HG03571 (cell line): ENCODE data around the gene LGALS3.
A peak's percentile ranks its signal among the peaks of the same experiment; 100 is the strongest.
"Not testable (repeated sequence)": the region's sequence is repeated elsewhere in the genome, so short reads cannot be mapped to it uniquely, and the experiment has no call there.

Experiments used
- ATAC-seq: cut with Tn5 transposase; IDR thresholded peaks from one replicate; pipeline ENCODE4 v1.9.1; 2021; ENCODE audit not compliant: unreplicated experiment

Gene LGALS3

DNA sequence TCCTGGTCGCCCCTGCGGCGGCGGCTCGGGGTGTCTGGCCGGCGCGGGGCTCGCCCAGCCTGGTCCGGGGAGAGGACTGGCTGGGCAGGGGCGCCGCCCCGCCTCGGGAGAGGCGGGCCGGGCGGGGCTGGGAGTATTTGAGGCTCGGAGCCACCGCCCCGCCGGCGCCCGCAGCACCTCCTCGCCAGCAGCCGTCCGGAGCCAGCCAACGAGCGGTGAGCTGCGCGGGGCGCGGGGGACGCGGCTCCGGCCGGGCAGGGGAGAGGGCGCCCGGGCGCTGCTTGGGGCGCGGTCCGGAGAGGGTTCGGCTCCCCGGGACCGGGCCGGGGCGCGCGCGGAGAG, at the start of gene LGALS3:
Gene LGALS3 (plus strand): TSS at position 167 of the 342 bp plus-strand sequence. CDS start 8,122 bp downstream, outside the sequence.
- peak; percentile 63 for ATAC-seq

GRCh38 chr14:55079961-55080360, 49.1 kb upstream of the LGALS3 start:
- ATAC-seq = not testable (repeated sequence)

DNA sequence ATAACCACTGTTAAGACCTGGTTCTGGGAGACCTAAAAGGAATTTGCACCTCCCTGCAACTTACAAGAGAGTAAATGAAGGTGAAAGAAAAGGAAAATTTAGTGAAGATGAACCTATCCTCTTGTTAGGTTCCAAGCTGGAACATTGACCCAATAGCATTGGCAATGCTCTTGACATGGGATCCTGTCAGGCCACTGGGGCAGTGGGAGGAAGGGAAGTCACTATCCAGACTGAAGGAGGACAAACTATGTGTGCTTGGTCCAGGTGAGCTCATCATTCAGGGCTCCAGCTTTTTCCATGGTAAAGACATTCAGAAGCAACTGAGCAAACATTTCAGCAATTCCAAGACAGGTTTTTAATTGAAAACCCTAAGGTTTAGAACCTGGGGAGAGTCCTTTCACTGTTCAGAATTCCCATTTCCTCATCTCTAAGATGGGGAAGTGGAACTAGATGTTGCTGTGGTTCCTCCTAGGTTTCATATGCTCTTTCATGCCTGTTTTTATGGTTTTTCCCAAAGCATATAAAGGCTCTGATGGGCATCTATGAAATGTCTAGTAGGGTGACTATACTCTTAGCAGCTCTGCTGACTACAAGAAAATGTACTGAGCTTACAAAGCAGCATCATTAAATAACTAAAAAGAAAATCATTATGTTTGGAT, 44.5 kb upstream of the LGALS3 start:
- no peak for ATAC-seq

GRCh38 chr14:55085060-55085660, 43.9 kb upstream of the LGALS3 start:
- ATAC-seq = no peak

DNA sequence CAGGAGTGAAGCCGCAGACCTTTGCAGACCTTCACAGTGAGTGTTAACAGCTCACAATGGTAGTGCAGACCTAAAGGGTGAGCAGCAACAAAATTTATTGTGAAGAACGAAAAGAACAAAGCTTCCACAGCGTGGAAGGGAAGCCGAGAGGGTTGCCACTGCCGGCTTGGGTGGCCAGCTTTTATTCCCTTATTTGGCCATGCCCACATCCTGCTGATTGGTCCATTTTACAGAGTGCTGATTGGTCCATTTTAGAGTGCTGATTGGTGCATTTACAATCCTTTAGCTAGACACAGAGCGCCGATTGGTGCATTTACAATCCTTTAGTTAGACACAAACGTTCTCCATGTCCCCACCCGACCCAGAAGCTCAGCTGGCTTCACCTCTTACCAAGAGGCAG, 42.1 kb upstream of the LGALS3 start:
- no peak for ATAC-seq

- ATAC-seq = no peak
These were observed 40.7 kb upstream of the LGALS3 start for GRCh38 chr14:55088356-55088755.

GRCh38 chr14:55092341-55092740, 36.7 kb upstream of the LGALS3 start:
- no peak for ATAC-seq

GRCh38 chr14:55094292-55095157, 34.5 kb upstream of the LGALS3 start:
- no peak for ATAC-seq

GRCh38 chr14:55097881-55098560, 31.0 kb upstream of the LGALS3 start:
- ATAC-seq = peak; percentile 63

GRCh38 chr14:55098561-55098898, 30.5 kb upstream of the LGALS3 start:
- no peak for ATAC-seq

DNA sequence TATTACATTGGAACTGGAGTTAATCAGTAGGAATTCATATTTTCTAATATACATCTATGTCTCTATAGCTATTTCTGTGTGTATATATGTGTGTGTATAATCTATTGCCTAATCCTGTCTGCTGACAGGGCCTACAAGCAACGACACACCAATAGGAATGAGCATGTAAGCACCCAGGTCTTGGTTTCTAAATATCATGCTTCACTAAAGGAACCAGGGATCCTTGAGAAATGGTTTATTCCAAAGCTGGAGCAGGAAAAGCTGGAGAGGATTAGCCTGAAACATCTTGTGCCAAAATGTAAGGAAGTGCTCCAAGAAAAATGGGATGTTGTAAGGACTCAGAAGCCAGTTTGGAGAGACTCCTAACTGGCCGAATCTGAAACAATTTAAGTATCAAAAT, 29.3 kb upstream of the LGALS3 start:
- ATAC-seq = no peak

- no peak for ATAC-seq
These were observed 27.4 kb upstream of the LGALS3 start for GRCh38 chr14:55101698-55102097.

DNA sequence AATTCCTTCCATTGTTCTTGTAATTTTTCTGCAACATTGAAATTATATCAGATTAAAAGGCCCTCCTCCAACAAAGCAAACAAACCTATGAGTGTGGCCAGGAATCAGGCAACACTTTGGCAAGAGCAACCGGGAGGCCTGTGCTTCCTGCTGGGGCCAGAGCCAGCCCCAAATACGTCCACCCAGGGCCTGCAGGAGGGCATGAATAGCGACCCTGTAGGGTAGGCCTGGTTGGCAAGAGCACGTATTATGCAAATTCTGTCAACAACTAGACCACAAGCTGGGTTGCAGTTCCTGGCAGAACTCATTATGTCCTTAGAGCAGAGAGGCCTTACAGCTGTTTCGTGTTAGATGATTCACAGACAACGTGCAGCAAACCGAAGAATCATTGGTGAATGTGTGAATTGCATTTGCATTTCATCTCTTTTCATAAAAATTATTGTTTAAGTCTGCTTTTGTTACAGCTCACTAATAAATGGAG, 26.9 kb upstream of the LGALS3 start:
- peak; percentile 76 for ATAC-seq

DNA sequence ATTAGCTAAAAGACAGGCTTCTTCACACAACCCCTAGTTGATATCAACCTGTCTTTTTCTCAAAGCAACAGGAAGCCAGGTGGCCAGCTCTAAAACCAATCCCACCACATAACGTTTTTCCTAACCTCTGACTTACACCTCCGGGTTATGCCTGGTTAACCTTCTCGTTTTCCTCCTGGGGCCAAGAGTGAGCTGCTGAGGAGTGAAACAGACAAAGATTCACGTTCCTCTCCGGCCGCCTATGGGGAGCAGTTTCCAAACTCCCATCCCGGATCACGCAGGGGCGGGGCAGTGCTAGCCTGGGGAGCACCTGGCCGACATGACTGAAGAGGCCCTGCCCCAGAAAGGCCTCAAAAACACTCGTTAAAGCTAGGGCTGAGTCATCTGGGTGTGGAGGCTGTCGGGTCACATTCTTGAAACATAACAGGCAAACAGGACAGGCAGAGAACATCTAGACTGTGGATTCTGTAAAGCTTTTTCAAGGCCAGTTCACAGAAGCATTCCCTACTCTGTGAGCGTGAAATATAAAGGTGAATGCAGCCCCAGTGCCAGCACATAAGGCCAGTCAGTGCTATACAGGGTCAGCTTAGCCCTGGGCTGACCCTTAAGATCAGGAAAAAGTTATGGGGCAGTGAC, 25.9 kb upstream of the LGALS3 start:
- ATAC-seq = no peak

DNA sequence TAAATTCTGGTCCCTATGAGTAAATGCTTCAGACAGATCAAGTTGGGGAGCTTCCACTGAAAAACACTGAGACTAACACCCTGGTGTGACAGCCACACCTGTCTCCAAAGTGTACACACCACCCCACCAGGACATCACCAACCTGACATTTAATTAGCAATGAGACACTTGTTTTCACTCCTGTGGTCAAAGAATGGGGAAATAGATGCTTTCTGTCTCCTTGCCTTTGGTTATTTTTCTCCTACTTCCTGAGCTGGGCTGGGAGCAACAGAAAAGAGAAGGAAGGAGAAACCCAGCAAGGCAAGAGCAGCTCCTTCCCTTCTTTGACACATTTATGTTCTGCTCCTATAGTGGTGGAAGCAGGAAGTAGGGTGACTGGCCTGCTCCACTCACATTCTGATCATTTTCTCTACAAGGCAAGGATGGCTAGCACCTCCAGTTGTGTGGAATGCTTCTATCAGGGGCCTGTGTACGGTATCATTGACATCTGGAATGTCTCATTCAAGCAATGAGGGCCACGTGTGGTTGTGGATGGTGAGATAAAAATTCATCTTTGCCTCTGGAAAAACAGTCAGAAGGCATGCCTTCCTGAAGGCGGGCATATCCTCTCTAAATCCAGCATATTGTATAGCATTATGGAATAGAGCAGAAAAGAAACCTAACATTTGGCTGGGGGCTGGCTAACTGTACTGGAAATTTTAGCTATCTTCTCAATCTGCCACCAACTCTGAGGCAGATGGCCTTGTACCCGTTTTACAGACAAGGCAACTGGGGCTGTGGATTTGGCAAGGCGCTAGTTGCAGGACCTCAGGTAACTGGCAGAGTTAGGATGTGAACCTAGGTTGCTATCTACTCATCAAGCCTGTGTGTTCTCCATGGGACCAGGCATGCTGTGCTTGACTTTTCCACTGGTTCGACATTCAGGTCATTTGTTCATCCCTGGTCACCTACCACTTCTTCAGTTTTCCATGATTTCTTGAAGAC, 24.8 kb upstream of the LGALS3 start:
- no peak for ATAC-seq

- no peak for ATAC-seq
These were observed 23.1 kb upstream of the LGALS3 start for GRCh38 chr14:55105991-55106390.

DNA sequence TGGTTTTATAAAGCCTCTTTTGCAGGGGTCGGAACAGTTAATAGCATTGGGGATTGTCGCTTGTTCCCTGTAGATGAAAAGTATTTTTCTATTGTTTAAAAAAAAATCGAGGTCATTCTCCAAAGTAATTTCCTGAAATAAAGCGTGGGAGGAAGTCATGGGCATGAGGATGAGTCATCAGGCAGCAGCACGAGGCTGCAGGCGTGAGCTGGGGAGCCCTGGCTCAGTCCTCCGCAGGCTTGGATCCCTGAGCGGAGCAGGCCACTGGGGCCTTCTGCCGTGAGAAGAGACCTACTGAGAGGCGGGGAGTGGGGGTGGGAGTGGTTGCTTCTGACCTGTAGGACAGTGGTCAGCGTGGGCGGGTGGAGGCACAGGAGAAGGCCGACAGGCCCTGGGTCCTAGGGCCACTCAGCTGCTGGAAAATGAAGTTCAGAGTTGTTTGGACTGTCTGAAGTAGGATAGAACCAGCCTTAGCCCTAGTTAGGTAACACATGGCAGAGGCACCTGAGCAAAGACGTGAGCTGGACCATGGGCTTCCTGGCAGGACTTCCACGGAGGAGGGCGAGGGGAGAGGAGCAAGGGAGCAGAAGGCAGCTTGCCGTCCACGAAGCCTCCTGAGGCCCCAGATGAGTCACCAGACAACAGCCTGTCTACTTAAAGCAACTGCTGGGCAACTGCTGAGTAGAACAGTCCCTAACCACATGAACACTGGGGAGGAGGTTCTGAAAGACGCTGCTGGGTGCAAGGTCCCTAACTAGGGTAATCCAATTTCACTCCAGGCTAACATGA, 21.1 kb upstream of the LGALS3 start:
- peak; percentile 48 for ATAC-seq

DNA sequence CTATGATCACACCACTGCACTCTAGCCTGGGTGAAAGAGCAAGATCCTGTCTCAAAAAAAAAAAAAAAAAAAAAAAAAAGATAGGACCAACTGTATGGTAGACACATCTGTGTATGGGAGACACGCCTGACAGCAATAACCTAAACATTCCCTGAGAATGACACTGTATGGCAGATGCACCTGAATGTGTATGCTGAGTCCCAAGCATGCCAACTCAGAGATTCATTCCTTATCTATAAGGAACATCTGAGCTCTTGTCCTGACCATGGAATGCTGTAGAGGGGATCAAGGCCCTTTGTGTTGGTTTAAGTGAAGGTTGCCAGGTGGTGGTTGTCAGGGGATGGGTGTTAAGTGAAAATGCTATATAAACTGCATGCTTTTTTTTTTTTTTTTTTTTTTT, 19.2 kb upstream of the LGALS3 start:
- ATAC-seq = no peak

DNA sequence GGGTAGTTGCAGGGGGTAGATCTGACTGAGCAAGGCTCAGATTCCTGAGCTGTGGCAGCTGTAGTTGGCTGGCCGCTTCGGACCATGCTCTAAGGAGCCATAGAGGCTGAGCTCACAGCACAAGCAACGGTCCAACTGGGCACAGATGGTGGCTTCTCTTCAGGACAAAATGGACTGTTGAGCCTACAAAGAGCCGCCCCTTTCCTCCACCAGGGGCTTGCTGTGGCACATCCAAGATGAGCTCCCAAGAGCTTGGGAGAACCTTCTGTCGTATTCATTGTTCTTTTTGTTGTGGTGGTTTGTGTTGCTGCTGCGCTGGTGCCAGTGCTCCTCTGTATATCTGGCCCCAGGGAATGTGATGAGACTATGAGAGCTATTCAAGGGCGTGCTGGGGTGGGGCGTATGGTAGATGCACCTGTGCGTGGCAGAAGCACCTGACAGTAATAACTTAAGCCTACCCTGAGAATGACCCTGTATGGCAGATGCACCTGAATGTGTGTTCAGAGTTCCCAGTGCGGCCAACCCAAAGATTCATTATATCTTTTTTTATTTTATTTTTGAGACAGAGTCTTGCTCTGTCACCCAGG, 17.8 kb upstream of the LGALS3 start:
- no peak for ATAC-seq
